ENCODE measurements around the gene BRPF3. TPM values are rescaled to one million over a fixed set of nuclear protein-coding genes. Genes with fewer than 3 reads are reported as not detected.

Gene BRPF3
- total RNA-seq, result 4.6 and 7.7 TPM in 2 replicates

GRCh38 chr6:36196113-36196879 is at the start of gene BRPF3:
Gene BRPF3 (plus strand): TSS chr6:36196744. CDS start chr6:36200323, 3,579 bp downstream.
- peak; percentile 74 to 82 for DNase-seq (ENCODE audit: low read depth in 2 of 2)

- DNase-seq (ENCODE audit: low read depth in 2 of 2), result no peak
Observed at GRCh38 chr6:36147294-36147693, 49.2 kb upstream of the BRPF3 start.

DNA sequence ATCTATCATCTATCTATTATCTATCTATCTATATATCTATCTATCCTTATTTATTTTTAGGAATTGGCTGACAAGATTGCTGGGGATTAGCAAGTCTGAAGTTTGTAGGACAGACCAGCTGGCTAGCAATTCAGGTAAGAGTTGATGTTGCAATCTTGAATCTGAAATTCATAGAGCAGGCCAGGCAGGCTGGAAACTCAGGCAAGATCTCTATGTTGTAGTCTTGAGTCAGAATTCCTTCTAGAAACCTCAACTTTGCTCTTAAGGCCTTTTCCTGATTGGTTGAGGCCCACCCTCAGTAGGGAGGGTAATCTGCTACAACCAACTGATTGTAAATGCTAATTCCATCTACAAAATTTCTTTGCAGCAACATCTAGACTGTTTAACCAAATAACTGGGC is 47.1 kb upstream of the BRPF3 start:
- no peak for DNase-seq (ENCODE audit: low read depth in 2 of 2)

- DNase-seq (ENCODE audit: low read depth in 2 of 2), result no peak
Observed at GRCh38 chr6:36150283-36150682, 46.3 kb upstream of the BRPF3 start.

- no peak for DNase-seq (ENCODE audit: low read depth in 2 of 2)
Observed at GRCh38 chr6:36154286-36154685, 42.3 kb upstream of the BRPF3 start.

- DNase-seq (ENCODE audit: low read depth in 2 of 2), result no peak
Observed at GRCh38 chr6:36155662-36156061, 40.9 kb upstream of the BRPF3 start.

DNA sequence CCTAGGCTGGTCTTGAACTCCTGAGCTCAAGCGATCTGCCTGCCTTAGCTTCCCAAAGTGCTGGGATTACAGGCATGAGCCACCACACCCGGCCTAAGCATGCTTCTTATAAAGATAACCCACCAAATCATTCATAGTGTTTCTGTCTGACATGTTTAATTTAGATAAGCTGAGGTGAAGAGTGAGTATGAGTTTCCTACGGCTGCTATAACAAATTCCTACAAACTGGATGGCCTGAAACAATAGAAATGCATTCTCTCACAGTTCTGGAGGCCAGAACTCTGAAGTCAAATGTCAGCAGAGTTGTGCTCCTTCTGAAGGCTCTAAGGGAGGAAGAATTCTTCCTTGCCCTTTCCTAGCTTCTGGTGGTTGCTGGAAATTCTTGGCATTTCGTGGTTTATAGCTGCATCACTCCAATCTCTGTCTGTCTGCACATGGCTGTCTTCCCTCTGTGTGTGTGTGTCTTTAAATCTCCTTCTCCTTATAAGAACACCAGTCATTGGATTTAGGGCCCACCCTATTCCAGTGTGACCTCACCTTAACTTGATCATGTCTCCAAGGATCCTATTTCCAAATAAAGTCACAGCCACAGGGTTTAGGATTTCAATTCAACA is 36.3 kb upstream of the BRPF3 start:
- DNase-seq (ENCODE audit: low read depth in 2 of 2), result no peak

DNA sequence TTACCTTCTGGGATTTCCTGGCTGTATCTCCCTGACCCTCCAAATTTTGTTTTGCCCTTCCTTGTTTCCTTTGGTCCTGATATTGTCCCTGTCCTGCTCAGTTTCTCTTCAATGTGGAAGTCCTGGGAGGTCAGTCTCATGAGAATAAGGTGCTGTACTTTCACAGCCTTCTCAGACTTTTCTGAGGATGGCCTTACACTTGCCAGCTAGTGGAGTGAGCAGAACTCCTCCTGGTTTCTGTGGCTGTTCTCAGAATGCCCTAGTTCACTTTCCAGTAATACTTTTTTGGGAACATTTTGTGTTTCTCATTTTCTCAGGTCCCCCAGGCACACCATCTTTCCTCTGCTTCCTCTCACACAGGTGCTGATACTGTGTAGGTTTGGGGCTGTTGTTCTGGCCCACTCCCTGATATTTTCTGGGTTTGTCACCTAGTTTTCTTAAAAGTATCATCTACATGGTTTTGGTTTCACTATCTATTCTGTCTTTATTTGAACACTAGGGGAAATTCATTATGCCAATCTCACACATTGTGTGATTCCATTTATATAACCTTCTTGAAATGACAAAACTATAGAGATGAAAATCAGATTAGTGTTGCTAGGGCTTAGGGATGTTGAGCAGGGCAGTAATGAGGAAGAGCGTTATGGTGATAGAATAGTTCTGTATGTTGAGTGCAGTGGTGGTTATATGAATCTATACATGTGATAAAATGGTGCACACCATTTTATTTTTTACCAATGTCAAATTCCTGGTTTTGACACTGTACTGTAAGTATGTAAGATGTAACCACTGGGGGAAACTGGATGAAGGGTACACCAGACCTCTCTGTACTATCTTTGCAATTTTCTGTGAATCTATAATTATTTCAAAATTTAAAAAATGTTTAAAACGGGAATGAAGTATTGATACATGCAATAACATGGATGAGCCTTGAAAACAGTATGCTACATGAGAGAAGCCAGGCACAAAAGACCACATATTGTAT is 27.2 kb upstream of the BRPF3 start:
- no peak for DNase-seq (ENCODE audit: low read depth in 2 of 2)

- DNase-seq (ENCODE audit: low read depth in 2 of 2), result no peak
Observed at GRCh38 chr6:36170704-36171103, 25.8 kb upstream of the BRPF3 start.

DNA sequence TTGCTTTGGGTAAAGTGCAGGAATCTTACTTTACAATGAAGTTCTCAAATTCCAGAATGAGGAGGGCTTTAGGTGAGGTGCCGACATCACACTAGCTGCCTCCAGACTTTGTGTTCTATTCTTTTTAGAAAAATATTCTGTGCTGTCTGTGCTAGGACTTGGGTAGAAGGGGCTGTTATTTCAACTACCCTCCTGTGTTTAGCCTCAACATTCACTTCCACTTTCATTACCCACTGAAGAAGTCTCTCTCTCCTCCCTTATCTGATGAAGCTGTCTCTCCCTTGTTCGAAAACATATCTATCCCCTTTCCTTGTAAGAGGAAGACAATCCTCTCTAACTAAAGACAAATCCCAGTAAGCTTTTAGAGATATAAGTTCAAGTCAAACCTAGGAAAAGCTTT is 25.0 kb upstream of the BRPF3 start:
- DNase-seq (ENCODE audit: low read depth in 2 of 2), result no peak

GRCh38 chr6:36177166-36177565 is 19.4 kb upstream of the BRPF3 start:
- no peak for DNase-seq (ENCODE audit: low read depth in 2 of 2)

DNA sequence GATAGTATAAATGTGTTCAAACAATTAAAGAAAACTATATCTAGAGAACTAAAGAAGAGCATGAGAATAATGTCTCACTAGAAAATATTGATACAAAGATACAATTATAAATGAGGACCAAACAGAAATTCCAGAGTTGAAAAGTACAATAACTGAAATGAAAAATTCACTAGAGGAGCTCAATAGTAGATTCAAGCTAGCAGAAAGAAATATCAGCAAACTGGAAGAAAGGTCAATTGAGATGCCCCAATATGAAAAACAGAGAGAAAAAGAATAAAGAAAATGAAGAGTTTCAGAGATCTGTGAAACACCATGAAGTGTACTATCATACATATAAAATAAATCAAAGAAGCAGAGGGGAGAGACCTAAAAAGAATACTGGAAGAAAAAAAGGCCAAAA is 18.0 kb upstream of the BRPF3 start:
- no peak for DNase-seq (ENCODE audit: low read depth in 2 of 2)

- DNase-seq (ENCODE audit: low read depth in 2 of 2), result no peak
Observed at GRCh38 chr6:36180126-36180525, 16.4 kb upstream of the BRPF3 start.

DNA sequence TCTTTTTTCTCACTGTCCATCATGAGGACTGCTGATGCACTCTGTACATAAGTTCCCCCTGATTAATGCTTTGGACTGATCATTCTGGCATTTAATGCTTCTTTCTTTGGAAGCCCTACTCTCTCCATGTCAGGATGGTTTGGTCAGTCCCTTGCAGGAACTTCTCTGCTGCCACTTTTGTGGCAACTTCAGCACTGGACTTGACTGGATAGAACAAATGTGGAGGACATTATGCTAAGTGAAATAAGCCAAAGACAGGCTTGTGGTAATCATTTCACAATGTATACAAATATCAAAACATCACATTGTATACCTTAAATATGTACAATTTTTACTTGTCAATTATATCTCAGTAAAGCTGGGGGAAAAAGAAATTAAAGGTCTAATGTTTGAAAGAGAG is 12.2 kb upstream of the BRPF3 start:
- DNase-seq (ENCODE audit: low read depth in 2 of 2), result no peak

DNA sequence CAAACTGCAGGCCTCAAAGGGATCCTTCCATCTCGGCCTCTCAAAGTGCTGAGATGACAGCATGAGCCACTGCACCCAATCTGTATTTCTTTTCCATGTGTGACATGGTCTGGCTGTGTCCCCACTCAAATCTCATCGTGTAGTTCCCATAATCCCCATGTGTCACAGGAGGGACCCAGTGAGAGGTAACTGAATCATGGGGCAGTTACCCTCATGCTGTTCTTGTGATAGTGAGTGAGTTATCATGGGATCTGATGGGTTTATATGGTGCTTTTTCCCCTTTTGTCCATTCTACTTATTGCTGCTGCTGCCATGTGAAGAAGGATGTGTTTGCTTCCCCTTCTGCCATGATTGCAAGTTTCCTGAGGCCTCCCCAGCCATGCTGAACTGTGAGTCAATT is 10.3 kb upstream of the BRPF3 start:
- DNase-seq (ENCODE audit: low read depth in 2 of 2), result no peak

- peak; percentile 12 to 24 for DNase-seq (ENCODE audit: low read depth in 2 of 2)
Observed at GRCh38 chr6:36187446-36187845, 9.1 kb upstream of the BRPF3 start.

GRCh38 chr6:36195471-36196112 is 952 bp upstream of the BRPF3 start:
- peak in 1 of 2 donors; percentile 5 for DNase-seq (ENCODE audit: low read depth in 2 of 2)

GRCh38 chr6:36196880-36197548 is 470 bp downstream of the BRPF3 start:
- DNase-seq (ENCODE audit: low read depth in 2 of 2), result peak; percentile 98 to 99

- DNase-seq (ENCODE audit: low read depth in 2 of 2), result no peak
Observed at GRCh38 chr6:36197739-36198221, 1.2 kb downstream of the BRPF3 start.

DNA sequence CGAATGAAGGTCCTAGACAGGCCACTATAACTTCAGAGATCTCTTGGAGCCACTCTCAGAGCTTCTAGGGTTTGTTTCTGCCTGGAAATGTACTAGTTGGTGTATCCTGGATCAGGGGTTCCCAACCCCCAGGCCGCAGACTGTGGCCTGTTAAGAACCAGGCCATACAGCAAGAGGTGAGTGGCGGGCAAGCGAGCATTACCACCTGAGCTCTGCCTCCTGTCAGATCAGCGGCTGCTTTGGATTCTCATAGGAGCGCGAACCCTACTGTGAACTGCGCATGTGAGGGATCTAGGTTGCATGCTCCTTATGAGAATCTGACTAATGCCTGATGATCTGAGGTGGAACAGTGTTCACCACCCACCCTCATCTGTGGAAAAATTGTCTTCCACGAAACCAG is 2.4 kb downstream of the BRPF3 start:
- no peak for DNase-seq (ENCODE audit: low read depth in 2 of 2)
